Lower leg skin (tissue), 4 donors: Measurements from ENCODE around the gene PPP1R9B. TPM values are rescaled to one million over a fixed set of nuclear protein-coding genes. Genes with fewer than 3 reads are reported as not detected.

Source experiments
- DNase-seq, 2 donors: peaks; one replicate each; pipeline ENCODE4 v3.0.0-alpha.2; 2019; ENCODE audit warnings: low spot score in 2 of 2
- H3K4me3 ChIP-seq: fragments of 200-600 bp; sonication (generic); 2 replicates; pipeline ENCODE4 v1.5.1; 2017; ENCODE audit warnings: mild to moderate bottlenecking, low read depth; ENCODE audit not compliant: poor library complexity, severe bottlenecking
- CTCF ChIP-seq, 3 donors: fragments of 450-650 bp; IDR thresholded peaks; one replicate each; pipeline ENCODE4 v1.5.1; 2016; ENCODE audit warnings: antibody characterized with exemption in 3 of 3, mild to moderate bottlenecking in 3 of 3, moderate library complexity in 2 of 3
- POLR2A ChIP-seq, 2 donors: fragments of 450-650 bp; IDR thresholded peaks; one replicate each; pipeline ENCODE4 v1.6.1; 2016 to 2017; ENCODE audit warnings: antibody characterized with exemption in 2 of 2, mild to moderate bottlenecking in 1 of 2, moderate library complexity in 1 of 2
- WGBS, 2 donors: methylation state at CpG; one replicate each; pipeline ENCODE4 v1.1.5; 2018; 5-methylcytosine and 5-hydroxymethylcytosine counted together
- intact Hi-C: fragments of 100-400 bp; cut with DNase I; formaldehyde crosslinking; loops from one replicate; pipeline ENCODE4 v1.15.0; 2023; ENCODE audit warnings: low total_unique reads
- total RNA-seq, 4 donors: library from RNA; depleted of rRNA; stranded (reverse); fragments of >200 nt; gene quantifications; one replicate each; pipeline ENCODE4 v1.1.0, GENCODE V29; 2016

PPP1R9B gene
- total RNA-seq, 4 donors from 2014 or later = 20.7 to 31.9 (median 29.5) TPM

- TF ChIP-seq POLR2A (IDR thresholded peaks at IDR 0.05) (no peak), CTCF (IDR thresholded peaks at IDR 0.05) (no peak)
- DNase-seq = peak; percentile 83 to 98
- intact Hi-C loops = no loop called here
- H3K4me3 ChIP-seq = peak overlapping the region; percentile 77
- 0 to 1% methylated on average over 32 of the region's 40 CpGs for WGBS, 2 donors
Measured at GRCh38 chr17:50151041-50151936, 812 bp upstream of the PPP1R9B start.

GRCh38 chr17:50149417-50150353 is 792 bp downstream of the PPP1R9B start:
- no peak for DNase-seq
- 1% methylated on average over 24 to 69 of the region's 123 CpGs for WGBS, 2 donors
- TF ChIP-seq POLR2A (IDR thresholded peaks at IDR 0.05) = no peak
- no peak for TF ChIP-seq CTCF (IDR thresholded peaks at IDR 0.05)
- intact Hi-C loops = no loop called here
- H3K4me3 ChIP-seq = peak overlapping the region; percentile 77

- peak overlapping the region; percentile 77 for H3K4me3 ChIP-seq
- TF ChIP-seq CTCF (IDR thresholded peaks at IDR 0.05) (no peak), POLR2A (IDR thresholded peaks at IDR 0.05) (no peak)
- 0 to 1% methylated on average over 7 to 30 of the region's 30 CpGs for WGBS, 2 donors
- DNase-seq = peak in 1 of 2 donors; percentile 89
- intact Hi-C loops = no loop called here
Measured at GRCh38 chr17:50149091-50149416, 1.4 kb downstream of the PPP1R9B start.

GRCh38 chr17:50148226-50149090 is 2.0 kb downstream of the PPP1R9B start:
- peak overlapping the region; percentile 77 for H3K4me3 ChIP-seq
- DNase-seq = peak in 1 of 2 donors; percentile 93
- intact Hi-C loops = no loop called here
- TF ChIP-seq CTCF (IDR thresholded peaks at IDR 0.05) (no peak), POLR2A (IDR thresholded peaks at IDR 0.05) (no peak)
- WGBS, 2 donors = 1 to 2% methylated on average over 16 to 23 of the region's 25 CpGs

- intact Hi-C loops = no loop called here
- TF ChIP-seq CTCF (IDR thresholded peaks at IDR 0.05) (no peak), POLR2A (IDR thresholded peaks at IDR 0.05) (no peak)
Measured at GRCh38 chr17:50147841-50148225, 2.6 kb downstream of the PPP1R9B start.

More at GRCh38 chr17:50147841-50148225, 2.6 kb downstream of the PPP1R9B start:
- 2 to 5% methylated on average over 5 of the region's 5 CpGs for WGBS, 2 donors
- H3K4me3 ChIP-seq = peak overlapping the region; percentile 77
- DNase-seq = no peak
